HUES48 (cell line): Measurements from ENCODE around the gene CSK.
"Not testable (repeated sequence)": the region's sequence is repeated elsewhere in the genome, so short reads cannot be mapped to it uniquely, and the experiment has no call there.

Experiments
- H3K27ac ChIP-seq: one replicate; pipeline ENCODE4 v1.7.0; 2013; ENCODE audit warnings: low read depth, low read length, inconsistent platforms
- H3K27me3 ChIP-seq: 2 replicates; pipeline ENCODE4 v1.6.1; 2013; ENCODE audit warnings: mild to moderate bottlenecking, low read length; ENCODE audit not compliant: control insufficient read depth, insufficient read depth
- H3K36me3 ChIP-seq: 2 replicates; pipeline ENCODE4 v1.6.1; 2013; ENCODE audit warnings: low read length; ENCODE audit not compliant: control insufficient read depth, insufficient read depth
- H3K4me1 ChIP-seq: 2 replicates; pipeline ENCODE4 v1.6.1; 2013; ENCODE audit warnings: mild to moderate bottlenecking, low read length; ENCODE audit not compliant: control insufficient read depth, insufficient read depth
- H3K4me3 ChIP-seq: 2 replicates; pipeline ENCODE4 v1.5.1; 2013; ENCODE audit warnings: mild to moderate bottlenecking, low read depth, low read length
- H3K9ac ChIP-seq: 2 replicates; pipeline ENCODE4 v1.6.1; 2013; ENCODE audit warnings: mild to moderate bottlenecking, low read depth, low read length, moderate library complexity
- H3K9me3 ChIP-seq: 2 replicates; pipeline ENCODE4 v1.6.1; 2013; ENCODE audit warnings: low read length; ENCODE audit not compliant: control insufficient read depth, insufficient read depth

The CSK gene

GRCh38 chr15:74781431-74782258 lies at the start of gene CSK:
TSS of gene CSK (plus strand) at chr15:74782080. CDS start at chr15:74798298, 16,218 bp downstream.
- Histone ChIP-seq H3K27me3 (peaks cover 18% of the 10 kb centered on the region), H3K9ac (no peak within 1 kb of the TSS), H3K27ac (peak within 1 kb of the TSS; percentile 23), H3K36me3 (no peaks in the 10 kb centered on the region), H3K4me3 (peak within 1 kb of the TSS; percentile 72), H3K4me1 (peaks cover 13% of the 10 kb centered on the region), H3K9me3 (no peaks in the 10 kb centered on the region)

GRCh38 chr15:74732846-74733245 lies 49.0 kb upstream of the CSK start:
- H3K4me3 ChIP-seq = no peak overlapping the region
- no peaks in the 10 kb centered on the region for H3K9me3 ChIP-seq
- H3K27me3 ChIP-seq = peaks cover 2% of the 10 kb centered on the region; the same call in 1 of the 2 replicates
- H3K27ac ChIP-seq = no peak overlapping the region
- H3K36me3 ChIP-seq = no peaks in the 10 kb centered on the region
- H3K4me1 ChIP-seq = no peaks in the 10 kb centered on the region
- no peak overlapping the region for H3K9ac ChIP-seq

- no peak overlapping the region for H3K4me3 ChIP-seq
- no peaks in the 10 kb centered on the region for H3K36me3 ChIP-seq
- H3K9me3 ChIP-seq = no peaks in the 10 kb centered on the region
- no peaks in the 10 kb centered on the region for H3K4me1 ChIP-seq
- no peak overlapping the region for H3K9ac ChIP-seq
- H3K27me3 ChIP-seq = no peaks in the 10 kb centered on the region
- no peak overlapping the region for H3K27ac ChIP-seq
These were observed 48.6 kb upstream of the CSK start for GRCh38 chr15:74733269-74733668.

GRCh38 chr15:74735305-74735704 lies 46.6 kb upstream of the CSK start:
- Histone ChIP-seq H3K4me1 (no peaks in the 10 kb centered on the region), H3K9ac (no peak overlapping the region), H3K27me3 (no peaks in the 10 kb centered on the region), H3K4me3 (no peak overlapping the region), H3K36me3 (no peaks in the 10 kb centered on the region), H3K9me3 (no peaks in the 10 kb centered on the region), H3K27ac (no peak overlapping the region)

- not testable (repeated sequence) for H3K4me3 ChIP-seq, H3K27me3 ChIP-seq, H3K36me3 ChIP-seq, H3K4me1 ChIP-seq, H3K9ac ChIP-seq, H3K27ac ChIP-seq, H3K9me3 ChIP-seq
These were observed 43.6 kb upstream of the CSK start for GRCh38 chr15:74738239-74738638.

- Histone ChIP-seq H3K27me3 (no peaks in the 10 kb centered on the region), H3K4me1 (no peaks in the 10 kb centered on the region), H3K4me3 (no peak overlapping the region), H3K9ac (no peak overlapping the region), H3K27ac (no peak overlapping the region), H3K9me3 (no peaks in the 10 kb centered on the region), H3K36me3 (no peaks in the 10 kb centered on the region)
These were observed 39.5 kb upstream of the CSK start for GRCh38 chr15:74742422-74742821.

- Histone ChIP-seq H3K9me3 (no peaks in the 10 kb centered on the region), H3K4me3 (no peak overlapping the region), H3K4me1 (0 out of 2 replicates have a peak, but pooled peaks cover 3% of the 10 kb centered on the region), H3K36me3 (no peaks in the 10 kb centered on the region), H3K27me3 (peaks cover 5% of the 10 kb centered on the region; the same call in 1 of the 2 replicates), H3K27ac (no peak overlapping the region), H3K9ac (no peak overlapping the region)
These were observed 35.5 kb upstream of the CSK start for GRCh38 chr15:74746389-74746788.

GRCh38 chr15:74748322-74748946 lies 33.4 kb upstream of the CSK start, which contains the start of gene CYP1A2:
TSS of gene CYP1A2 (plus strand) at chr15:74748845. CDS start at chr15:74749739, 894 bp downstream.
- Histone ChIP-seq H3K27me3 (peaks cover 5% of the 10 kb centered on the region; the same call in 1 of the 2 replicates), H3K36me3 (no peaks in the 10 kb centered on the region), H3K9me3 (no peaks in the 10 kb centered on the region), H3K4me3 (no peak within 1 kb of the TSS), H3K4me1 (0 out of 2 replicates have a peak, but pooled peaks cover 3% of the 10 kb centered on the region), H3K27ac (no peak within 1 kb of the TSS), H3K9ac (no peak within 1 kb of the TSS)

GRCh38 chr15:74749832-74750231 lies 32.0 kb upstream of the CSK start:
- Histone ChIP-seq H3K27ac (no peak overlapping the region), H3K27me3 (peaks cover 5% of the 10 kb centered on the region; the same call in 1 of the 2 replicates), H3K4me3 (no peak overlapping the region), H3K4me1 (0 out of 2 replicates have a peak, but pooled peaks cover 3% of the 10 kb centered on the region), H3K9ac (no peak overlapping the region), H3K36me3 (no peaks in the 10 kb centered on the region), H3K9me3 (no peaks in the 10 kb centered on the region)

GRCh38 chr15:74750751-74751150 lies 31.1 kb upstream of the CSK start:
- Histone ChIP-seq H3K27me3 (peaks cover 5% of the 10 kb centered on the region; the same call in 1 of the 2 replicates), H3K36me3 (no peaks in the 10 kb centered on the region), H3K27ac (no peak overlapping the region), H3K4me3 (no peak overlapping the region), H3K9ac (no peak overlapping the region), H3K4me1 (0 out of 2 replicates have a peak, but pooled peaks cover 3% of the 10 kb centered on the region), H3K9me3 (no peaks in the 10 kb centered on the region)

GRCh38 chr15:74752011-74752410 lies 29.9 kb upstream of the CSK start:
- no peak overlapping the region for H3K9ac ChIP-seq
- H3K4me3 ChIP-seq = no peak overlapping the region
- no peaks in the 10 kb centered on the region for H3K9me3 ChIP-seq
- no peaks in the 10 kb centered on the region for H3K36me3 ChIP-seq
- peaks cover 5% of the 10 kb centered on the region; the same call in 1 of the 2 replicates for H3K27me3 ChIP-seq
- 0 out of 2 replicates have a peak, but pooled peaks cover 3% of the 10 kb centered on the region for H3K4me1 ChIP-seq
- no peak overlapping the region for H3K27ac ChIP-seq
